Measurements from ENCODE around the gene DDRGK1.

DNA sequence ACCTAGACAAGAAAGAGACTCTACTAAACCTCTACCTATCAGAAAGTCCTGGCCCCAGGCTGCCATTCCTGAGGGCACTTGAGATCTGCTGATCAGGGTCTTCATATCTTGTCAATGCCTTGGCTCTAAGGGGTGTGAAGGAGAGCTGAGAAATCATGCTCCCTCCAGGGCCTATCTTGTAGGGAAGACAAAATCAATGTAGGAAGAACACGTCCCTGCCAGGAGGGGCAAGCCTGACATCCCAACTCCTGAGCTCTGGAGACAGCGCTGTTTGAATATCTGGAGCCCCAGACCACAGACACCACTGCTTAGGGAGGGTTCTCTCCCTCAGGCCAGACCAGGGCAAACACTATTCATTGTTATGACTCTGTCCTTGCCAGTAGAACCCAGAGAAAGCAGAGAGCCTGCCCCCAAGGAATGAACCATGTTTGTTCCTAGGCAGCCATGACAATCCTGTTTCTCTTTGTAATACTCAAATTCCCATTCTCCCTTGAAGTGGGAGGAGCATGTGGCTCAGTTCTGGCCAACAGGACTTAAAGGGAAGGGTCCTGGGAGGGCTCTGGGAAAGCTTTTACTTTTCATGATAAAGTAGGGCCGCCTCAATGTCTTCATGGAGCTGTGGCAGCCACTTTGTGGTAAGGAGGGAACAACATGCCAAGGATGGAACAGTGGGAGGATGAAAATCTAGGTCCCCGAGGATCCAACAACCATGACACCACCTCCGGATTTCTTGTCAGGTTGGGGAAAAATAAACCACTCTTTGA, 43.0 kb downstream of the DDRGK1 start:
- TF ChIP-seq YY1 (IDR thresholded peaks at IDR 0.05; ENCODE audit: insufficient read depth, insufficient read length) (no peak), ZNF274 (IDR thresholded peaks at IDR 0.05; ENCODE audit: low read depth, low read length) (no peak)
